ENCODE data around the gene MRPL32. TPM values are rescaled to one million over a fixed set of nuclear protein-coding genes. Genes with fewer than 3 reads are reported as not detected.

The MRPL32 gene
- total and polyA plus RNA-seq, 2 donors (not counting 1 experiment from before 2014, with no cell fraction given) = 54.4 to 63.7 TPM

- H3K4me2 ChIP-seq (ENCODE audit: extremely low read depth, insufficient read depth, low read length) = no peak overlapping the region
- no peaks in the 10 kb centered on the region for H3K4me1 ChIP-seq (ENCODE audit: control insufficient read depth, extremely low read depth, insufficient read depth, low read length)
- H3K79me2 ChIP-seq (ENCODE audit: control insufficient read depth, insufficient read depth, low read length) = no peaks in the 10 kb centered on the region
- no peaks in the 10 kb centered on the region for H3K9me3 ChIP-seq (ENCODE audit: control insufficient read depth, insufficient read depth, low read depth, low read length)
- peaks cover 4% of the 10 kb centered on the region for H3K27me3 ChIP-seq (ENCODE audit: control insufficient read depth, insufficient read depth, low read length)
- no peak for TF ChIP-seq CTCF (conservative IDR thresholded peaks at IDR 0.05 in 1 of 2, IDR thresholded peaks at IDR 0.05 in 1 of 2; ENCODE audit: low read depth in 1 of 2, low read length in 2 of 2)
- no peak for TF ChIP-seq EZH2 (IDR thresholded peaks at IDR 0.05; ENCODE audit: low read length, missing control alignments)
- H3K9ac ChIP-seq (ENCODE audit: insufficient read depth, low read length) = no peak overlapping the region
- no peak overlapping the region for H2AFZ ChIP-seq (ENCODE audit: low read length)
- no peak overlapping the region for H3K4me3 ChIP-seq (replicated peaks in 1 of 4; ENCODE audit: control extremely low read depth in 1 of 4, insufficient read depth in 1 of 4, low read depth in 3 of 4, low read length in 4 of 4)
- H4K20me1 ChIP-seq (ENCODE audit: control insufficient read depth, extremely low read depth, insufficient read depth, low read length) = no peaks in the 10 kb centered on the region
- H3K36me3 ChIP-seq (ENCODE audit: control insufficient read depth, insufficient read depth, low read length) = no peaks in the 10 kb centered on the region
- no peak overlapping the region for H3K27ac ChIP-seq (ENCODE audit: insufficient read depth, low read length)
- no peak for DNase-seq (ENCODE audit: low read depth in 2 of 2)
Measured at GRCh38 chr7:42986781-42987248, 54.6 kb downstream of the MRPL32 start.

Other genes starting within 250 kb of the MRPL32 start
- 5.9 and 8.8 TPM in 2 replicates for gene C7orf25, start 20.3 kb upstream of the MRPL32 start, total RNA-seq
- gene C7orf25, start 20.3 kb upstream of the MRPL32 start, polyA plus RNA-seq = 5.9 and 8.5 TPM in 2 replicates
- 27.2 and 33.6 TPM in 2 replicates for gene PSMA2, start 202 bp upstream of the MRPL32 start, total RNA-seq
- 161 and 181 TPM in 2 replicates for gene PSMA2, start 202 bp upstream of the MRPL32 start, polyA plus RNA-seq
- gene HECW1, start 180.3 kb downstream of the MRPL32 start, total RNA-seq = 0.77 and 6.1 TPM in 2 replicates
- 1.1 and 3.0 TPM in 2 replicates for gene HECW1, start 180.3 kb downstream of the MRPL32 start, polyA plus RNA-seq

All from fibroblast of lung (primary cell).